NCI-H2227 treated with DMSO at 0.1 percent for 48 hours (cell line): ENCODE data around the gene DOCK10.

Source experiments
- DNase-seq: peaks from one replicate; lab custom pipeline; 2025; lab: John Stamatoyannopoulos, UW

Gene DOCK10

GRCh38 chr2:224976629-224977525 lies 65.4 kb downstream of the DOCK10 start:
- DNase-seq = no peak

- no peak for DNase-seq
Measured at GRCh38 chr2:224975761-224976160, 66.5 kb downstream of the DOCK10 start.

GRCh38 chr2:224973112-224974016 lies 68.9 kb downstream of the DOCK10 start:
- no peak for DNase-seq

- no peak for DNase-seq
Measured at GRCh38 chr2:224971214-224971613, 71.1 kb downstream of the DOCK10 start.

- no peak for DNase-seq
Measured at GRCh38 chr2:224970311-224970710, 72.0 kb downstream of the DOCK10 start.

GRCh38 chr2:224969633-224970260 lies 72.5 kb downstream of the DOCK10 start:
- no peak for DNase-seq

- no peak for DNase-seq
Measured at GRCh38 chr2:224969095-224969494, 73.2 kb downstream of the DOCK10 start.

- DNase-seq = no peak
Measured at GRCh38 chr2:224968051-224968450, 74.2 kb downstream of the DOCK10 start.

GRCh38 chr2:224966613-224967012 lies 75.7 kb downstream of the DOCK10 start:
- no peak for DNase-seq

- no peak for DNase-seq
Measured at GRCh38 chr2:224959556-224959955, 82.7 kb downstream of the DOCK10 start.

- DNase-seq = no peak
Measured at GRCh38 chr2:224958873-224959272, 83.4 kb downstream of the DOCK10 start.

GRCh38 chr2:224958462-224958857 lies 83.8 kb downstream of the DOCK10 start:
- no peak for DNase-seq

GRCh38 chr2:224957540-224958461 lies 84.5 kb downstream of the DOCK10 start:
- no peak for DNase-seq

GRCh38 chr2:224956706-224957105 lies 85.6 kb downstream of the DOCK10 start:
- no peak for DNase-seq

- DNase-seq = peak; percentile 67
Measured at GRCh38 chr2:224954980-224955379, 87.3 kb downstream of the DOCK10 start.

- no peak for DNase-seq
Measured at GRCh38 chr2:224952936-224953657, 89.2 kb downstream of the DOCK10 start.

GRCh38 chr2:224951723-224952481 lies 90.4 kb downstream of the DOCK10 start:
- no peak for DNase-seq

- no peak for DNase-seq
Measured at GRCh38 chr2:224948859-224949258, 93.4 kb downstream of the DOCK10 start.

- no peak for DNase-seq
Measured at GRCh38 chr2:224948005-224948404, 94.3 kb downstream of the DOCK10 start.

- DNase-seq = no peak
Measured at GRCh38 chr2:224947566-224947965, 94.7 kb downstream of the DOCK10 start.
